OCI-LY3 (cell line): ENCODE measurements around the gene FLT1.

Experiments
- H2AFZ ChIP-seq: fragments of 200-600, 300-600 bp; shearing (Covaris generic); 2 replicates; pipeline ENCODE4 v1.6.0; 2014; ENCODE audit warnings: antibody characterized with exemption, low read depth, low read length
- H3K27ac ChIP-seq: fragments of 200-600, 300-600 bp; sonication (generic); 2 replicates; pipeline ENCODE4 v1.5.1; 2014; ENCODE audit warnings: mild to moderate bottlenecking, low read length, moderate library complexity, mixed read lengths
- H3K27me3 ChIP-seq: fragments of 200-600, 300-600 bp; sonication (generic); 2 replicates; pipeline ENCODE4 v1.6.1; 2014; ENCODE audit warnings: low read depth, low read length, mixed read lengths
- H3K36me3 ChIP-seq: fragments of 200-600, 300-600 bp; sonication (generic); replicated peaks from 2 replicates; pipeline ENCODE3; 2014; ENCODE audit warnings: low read depth, low read length, mixed read lengths
- H3K4me1 ChIP-seq: fragments of 300-600, 200-600 bp; sonication (generic); 2 replicates; pipeline ENCODE4 v1.6.1; 2014; ENCODE audit warnings: low read length, mixed read lengths
- H3K4me2 ChIP-seq: fragments of 200-600, 300-600 bp; sonication (generic); 2 replicates; pipeline ENCODE4 v1.6.1; 2014; ENCODE audit warnings: low read length, mixed read lengths
- H3K4me3 ChIP-seq: fragments of 300-600, 200-600 bp; sonication (generic); 2 replicates; pipeline ENCODE4 v1.5.1; 2014; ENCODE audit warnings: antibody characterized with exemption, mild to moderate bottlenecking, low read length, moderate library complexity
- H3K79me2 ChIP-seq: fragments of 300-600, 200-600 bp; shearing (Covaris generic); 2 replicates; pipeline ENCODE4 v1.6.1; 2014; ENCODE audit warnings: mild to moderate bottlenecking, low read length, mixed read lengths
- H3K9ac ChIP-seq: fragments of 300-600, 200-600 bp; shearing (Covaris generic); 2 replicates; pipeline ENCODE4 v1.6.0; 2014; ENCODE audit warnings: mild to moderate bottlenecking, low read length, moderate library complexity
- H3K9me3 ChIP-seq: fragments of 200-600, 300-600 bp; shearing (Covaris generic); 2 replicates; pipeline ENCODE4 v1.6.1; 2014; ENCODE audit warnings: low read length, mixed read lengths; ENCODE audit not compliant: insufficient read depth
- H4K20me1 ChIP-seq: fragments of 200-600, 300-600 bp; sonication (generic); 2 replicates; pipeline ENCODE4 v1.6.1; 2016; ENCODE audit warnings: low read length, mixed read lengths; ENCODE audit not compliant: insufficient read depth
- EZH2phosphoT487 ChIP-seq: fragments of 200-600 bp; shearing (Covaris generic); IDR thresholded peaks from 2 replicates; pipeline ENCODE4 v1.6.1; 2018; ENCODE audit warnings: antibody characterized with exemption, mixed run types, low read depth
- TF ChIP-seq, protein P1 (sequence below): fragments of 200-600, 300-600 bp; sonication (generic); IDR thresholded peaks from 2 replicates; pipeline ENCODE4 v1.5.1; 2014; ENCODE audit warnings: antibody characterized with exemption, low read length, low read depth

The FLT1 gene

DNA sequence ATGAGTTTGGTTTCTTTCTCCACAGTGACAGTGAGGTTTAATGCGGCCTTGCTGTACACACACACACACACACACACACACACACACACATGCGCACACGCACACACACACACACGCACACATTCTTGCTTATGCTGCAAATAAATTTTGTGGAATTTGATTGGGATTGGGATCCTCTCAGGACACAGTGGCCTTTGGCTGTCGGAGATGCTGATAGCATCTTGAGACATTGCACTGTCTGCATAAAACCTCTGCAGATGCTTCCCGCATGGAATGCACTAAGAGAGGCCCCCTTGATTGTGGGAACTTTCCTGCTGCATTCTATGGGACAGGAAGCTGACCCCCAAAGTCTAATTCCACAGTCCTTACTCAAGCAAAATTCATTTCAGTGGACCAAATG lies 145.6 kb downstream of the FLT1 start:
- H3K4me1 ChIP-seq: peaks cover 7% of the 10 kb centered on the region
- H3K9me3 ChIP-seq: no peaks in the 10 kb centered on the region
- TF ChIP-seq, protein P1, sequence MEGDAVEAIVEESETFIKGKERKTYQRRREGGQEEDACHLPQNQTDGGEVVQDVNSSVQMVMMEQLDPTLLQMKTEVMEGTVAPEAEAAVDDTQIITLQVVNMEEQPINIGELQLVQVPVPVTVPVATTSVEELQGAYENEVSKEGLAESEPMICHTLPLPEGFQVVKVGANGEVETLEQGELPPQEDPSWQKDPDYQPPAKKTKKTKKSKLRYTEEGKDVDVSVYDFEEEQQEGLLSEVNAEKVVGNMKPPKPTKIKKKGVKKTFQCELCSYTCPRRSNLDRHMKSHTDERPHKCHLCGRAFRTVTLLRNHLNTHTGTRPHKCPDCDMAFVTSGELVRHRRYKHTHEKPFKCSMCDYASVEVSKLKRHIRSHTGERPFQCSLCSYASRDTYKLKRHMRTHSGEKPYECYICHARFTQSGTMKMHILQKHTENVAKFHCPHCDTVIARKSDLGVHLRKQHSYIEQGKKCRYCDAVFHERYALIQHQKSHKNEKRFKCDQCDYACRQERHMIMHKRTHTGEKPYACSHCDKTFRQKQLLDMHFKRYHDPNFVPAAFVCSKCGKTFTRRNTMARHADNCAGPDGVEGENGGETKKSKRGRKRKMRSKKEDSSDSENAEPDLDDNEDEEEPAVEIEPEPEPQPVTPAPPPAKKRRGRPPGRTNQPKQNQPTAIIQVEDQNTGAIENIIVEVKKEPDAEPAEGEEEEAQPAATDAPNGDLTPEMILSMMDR: no peak
- H3K36me3 ChIP-seq: no peaks in the 10 kb centered on the region
- H3K9ac ChIP-seq: no peak overlapping the region
- H3K27me3 ChIP-seq: no peaks in the 10 kb centered on the region
- H3K4me2 ChIP-seq: no peak overlapping the region
- no peaks in the 10 kb centered on the region for H4K20me1 ChIP-seq
- H3K4me3 ChIP-seq: no peak overlapping the region
- H3K79me2 ChIP-seq: no peaks in the 10 kb centered on the region
- H3K27ac ChIP-seq: no peak overlapping the region
- H2AFZ ChIP-seq: no peak overlapping the region

DNA sequence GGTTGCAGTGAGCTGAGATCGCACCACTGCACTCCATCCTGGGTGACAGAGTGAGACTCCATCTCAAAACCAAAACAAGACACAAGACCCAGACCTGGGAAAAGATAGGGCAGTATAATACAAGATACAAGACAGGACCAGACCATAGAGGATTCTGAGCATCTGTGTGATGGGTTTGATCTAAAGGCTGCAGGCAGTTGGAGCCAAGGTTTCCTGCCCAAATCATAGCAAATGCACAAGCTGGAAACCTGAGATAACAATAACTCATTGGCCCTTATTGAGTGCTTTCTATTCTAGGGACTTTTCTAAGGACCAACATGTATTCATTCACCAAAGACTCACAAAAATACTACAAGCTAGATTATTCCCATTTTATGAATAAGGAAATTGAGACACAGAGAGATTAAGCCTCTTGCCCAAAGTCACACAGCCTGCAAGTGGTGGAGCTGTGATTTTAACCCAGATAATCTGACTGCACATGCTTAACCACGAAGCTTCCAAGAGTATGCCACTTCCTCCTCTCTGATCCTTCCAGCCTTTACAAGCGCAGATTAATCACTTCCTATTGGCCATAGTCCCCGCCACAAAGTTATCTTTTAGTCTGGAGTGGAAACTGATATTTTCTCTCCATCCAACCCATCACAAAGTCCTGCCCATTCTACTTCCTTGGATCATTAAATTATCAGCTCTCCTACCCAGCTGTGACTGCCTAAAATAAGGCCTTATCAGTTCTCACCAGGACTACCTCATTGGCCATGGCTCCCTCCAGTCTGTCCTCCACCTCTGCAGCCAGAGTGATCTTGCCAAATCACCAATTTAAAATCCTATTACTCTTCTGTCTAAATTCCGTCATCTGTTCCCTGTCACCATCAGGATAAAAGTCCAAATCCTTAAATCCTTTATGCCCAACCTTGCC lies 147.2 kb downstream of the FLT1 start:
- peaks cover 7% of the 10 kb centered on the region for H3K4me1 ChIP-seq
- no peaks in the 10 kb centered on the region for H3K36me3 ChIP-seq
- no peaks in the 10 kb centered on the region for H3K9me3 ChIP-seq
- no peak overlapping the region for H3K9ac ChIP-seq
- no peaks in the 10 kb centered on the region for H3K27me3 ChIP-seq
- no peak overlapping the region for H3K4me3 ChIP-seq
- H3K4me2 ChIP-seq: no peak overlapping the region
- no peak overlapping the region for H3K27ac ChIP-seq
- no peak overlapping the region for H2AFZ ChIP-seq
- H4K20me1 ChIP-seq: no peaks in the 10 kb centered on the region
- H3K79me2 ChIP-seq: no peaks in the 10 kb centered on the region
- TF ChIP-seq EZH2phosphoT487: no peak

DNA sequence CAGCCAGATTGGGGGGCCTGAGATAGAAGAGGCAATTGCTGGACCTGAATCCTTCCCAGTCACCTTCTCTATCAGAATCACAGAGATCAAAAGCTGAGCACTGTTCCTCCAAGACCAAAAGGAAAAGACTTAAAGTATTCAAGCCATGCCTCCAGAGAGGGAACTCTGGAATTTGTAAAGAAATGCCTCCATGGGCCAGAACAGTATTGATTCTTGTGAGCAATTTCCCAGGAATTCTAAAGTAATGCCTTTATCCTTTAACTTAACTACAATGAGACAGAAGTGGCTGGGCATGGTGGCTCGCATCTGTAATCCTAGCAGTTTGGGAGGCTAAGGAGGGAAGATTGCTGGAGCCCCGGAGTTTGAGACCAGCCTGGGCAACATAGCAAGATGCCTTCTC lies 148.8 kb downstream of the FLT1 start:
- peaks cover 7% of the 10 kb centered on the region for H3K4me1 ChIP-seq
- H3K27ac ChIP-seq: no peak overlapping the region
- TF ChIP-seq, protein P1: no peak
- TF ChIP-seq EZH2phosphoT487: no peak
- no peak overlapping the region for H3K4me3 ChIP-seq
- H3K9ac ChIP-seq: no peak overlapping the region
- H3K79me2 ChIP-seq: no peaks in the 10 kb centered on the region
- no peak overlapping the region for H2AFZ ChIP-seq
- H3K36me3 ChIP-seq: no peaks in the 10 kb centered on the region
- H4K20me1 ChIP-seq: no peaks in the 10 kb centered on the region
- H3K4me2 ChIP-seq: no peak overlapping the region
- no peaks in the 10 kb centered on the region for H3K27me3 ChIP-seq
- no peaks in the 10 kb centered on the region for H3K9me3 ChIP-seq

DNA sequence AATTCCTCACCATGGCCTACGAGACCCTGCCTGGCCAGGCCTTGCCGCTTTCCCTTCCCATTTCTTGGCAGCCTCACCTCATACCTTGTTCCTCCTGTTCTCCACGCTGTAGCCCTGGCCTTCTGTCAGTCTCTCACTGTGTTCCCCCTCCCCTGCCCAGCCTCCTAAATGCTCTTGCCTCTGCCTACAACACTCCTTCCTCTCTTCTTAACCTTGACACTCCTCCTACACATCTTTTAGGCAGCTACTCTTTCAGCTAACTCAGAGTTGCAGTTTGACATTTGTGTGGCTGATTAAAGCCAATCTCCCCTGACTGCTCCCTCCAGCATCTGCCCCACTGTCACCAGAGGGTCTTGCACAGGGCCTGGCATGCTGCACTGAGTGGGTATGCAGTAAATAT lies 150.8 kb downstream of the FLT1 start:
- TF ChIP-seq, protein P1: no peak
- no peak for TF ChIP-seq EZH2phosphoT487
- Histone ChIP-seq H3K27me3 (no peaks in the 10 kb centered on the region), H3K4me1 (peaks cover 7% of the 10 kb centered on the region)

More for the DNA sequence above, 150.8 kb downstream of the FLT1 start:
- Histone ChIP-seq H3K9me3 (no peaks in the 10 kb centered on the region), H3K4me3 (no peak overlapping the region), H4K20me1 (no peaks in the 10 kb centered on the region), H3K36me3 (no peaks in the 10 kb centered on the region), H2AFZ (no peak overlapping the region), H3K79me2 (no peaks in the 10 kb centered on the region), H3K9ac (no peak overlapping the region), H3K4me2 (no peak overlapping the region), H3K27ac (no peak overlapping the region)
